SU-DHL-6 (cell line): ENCODE measurements around the gene SH3BGR.

Experiments used
- H2AFZ ChIP-seq: fragments of 200-600 bp; sonication (generic); 2 replicates; pipeline ENCODE4 v1.6.1; 2014; ENCODE audit warnings: low read depth, mild to moderate bottlenecking, moderate library complexity, mixed read lengths, antibody characterized with exemption, low read length; ENCODE audit not compliant: severe bottlenecking
- H3F3A ChIP-seq: fragments of 200-600 bp; shearing (Covaris generic); 2 replicates; pipeline ENCODE4 v1.6.0; 2016; ENCODE audit warnings: antibody characterized with exemption, mild to moderate bottlenecking; ENCODE audit not compliant: insufficient read depth
- H3K27ac ChIP-seq: fragments of 200-600 bp; sonication (generic); 2 replicates; pipeline ENCODE4 v1.5.1; 2016; ENCODE audit warnings: low read depth, mild to moderate bottlenecking, low read length, moderate library complexity, mixed read lengths
- H3K27me3 ChIP-seq: fragments of 200-600 bp; sonication (generic), shearing (Covaris generic); 2 replicates; pipeline ENCODE4 v1.6.0; 2014; ENCODE audit warnings: mild to moderate bottlenecking, low read length
- H3K36me3 ChIP-seq: fragments of 200-600 bp; sonication (generic); 2 replicates; pipeline ENCODE4 v1.6.1; 2014; ENCODE audit warnings: mild to moderate bottlenecking, low read length, mixed read lengths
- H3K4me2 ChIP-seq: fragments of 300-600, 200-600 bp; shearing (Covaris generic), sonication (generic); 2 replicates; pipeline ENCODE4 v1.6.0; 2014; ENCODE audit warnings: low read length, low read depth, mild to moderate bottlenecking; ENCODE audit not compliant: poor library complexity, severe bottlenecking
- H3K4me3 ChIP-seq: fragments of 200-600 bp; sonication (generic); 2 replicates; pipeline ENCODE4 v1.5.1; 2014; ENCODE audit warnings: antibody characterized with exemption, low read length, mild to moderate bottlenecking, mixed read lengths; ENCODE audit not compliant: insufficient read depth, poor library complexity, severe bottlenecking
- H3K79me2 ChIP-seq: fragments of 200-600 bp; sonication (generic); 2 replicates; pipeline ENCODE4 v1.6.1; 2014; ENCODE audit warnings: mild to moderate bottlenecking, low read length, moderate library complexity; ENCODE audit not compliant: insufficient read depth
- H3K9ac ChIP-seq: fragments of 200-600 bp; sonication (generic); 2 replicates; pipeline ENCODE4 v1.7.0; 2014; ENCODE audit warnings: mild to moderate bottlenecking, low read length
- H3K9me2 ChIP-seq: fragments of 200-600 bp; sonication (generic); replicated peaks from 2 replicates; pipeline ENCODE4 v1.6.1; 2014; ENCODE audit warnings: low read length; ENCODE audit not compliant: insufficient read depth
- H3K9me3 ChIP-seq: fragments of 200-600 bp; sonication (generic); 2 replicates; pipeline ENCODE4 v1.6.1; 2014; ENCODE audit warnings: low read length, mixed read lengths; ENCODE audit not compliant: insufficient read depth
- H4K20me1 ChIP-seq: fragments of 200-600 bp; sonication (generic); 2 replicates; pipeline ENCODE4 v1.6.1; 2014; ENCODE audit warnings: low read depth, mild to moderate bottlenecking, antibody characterized with exemption, low read length, moderate library complexity, mixed read lengths
- EZH2phosphoT487 ChIP-seq: fragments of 200-600 bp; sonication (generic), shearing (Covaris generic); conservative IDR thresholded peaks from 2 replicates; pipeline ENCODE4 v1.6.1; 2018; ENCODE audit warnings: mild to moderate bottlenecking, antibody characterized with exemption, low read length, moderate library complexity, mixed read lengths
- TF ChIP-seq, protein P1 (sequence below): fragments of 200-600 bp; sonication (generic); IDR thresholded peaks from one replicate; pipeline ENCODE4 v1.5.1; 2017; ENCODE audit warnings: antibody characterized with exemption, mild to moderate bottlenecking, low read length, moderate library complexity; ENCODE audit not compliant: insufficient read depth, poor library complexity, severe bottlenecking

Gene SH3BGR

DNA sequence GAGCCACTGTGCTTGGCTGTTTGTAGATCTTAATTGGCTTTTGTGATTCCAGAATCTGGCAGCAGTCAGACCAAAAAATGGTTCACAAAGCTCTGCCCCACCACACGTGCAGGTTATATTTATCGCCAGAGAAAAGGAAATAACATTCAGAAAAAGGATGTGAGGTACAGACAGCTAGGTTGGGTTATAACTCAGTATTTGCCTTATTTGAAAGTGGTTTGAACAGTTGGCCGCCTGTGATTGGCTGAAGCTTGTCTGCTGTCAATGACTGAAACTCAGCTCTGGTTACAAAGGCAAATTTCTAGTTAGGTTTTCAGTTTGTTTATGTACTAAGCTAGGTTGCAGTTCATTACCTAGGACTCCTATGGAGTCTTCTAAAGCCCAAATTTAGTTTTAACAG, 9.6 kb downstream of the SH3BGR start:
- TF ChIP-seq, protein P1, sequence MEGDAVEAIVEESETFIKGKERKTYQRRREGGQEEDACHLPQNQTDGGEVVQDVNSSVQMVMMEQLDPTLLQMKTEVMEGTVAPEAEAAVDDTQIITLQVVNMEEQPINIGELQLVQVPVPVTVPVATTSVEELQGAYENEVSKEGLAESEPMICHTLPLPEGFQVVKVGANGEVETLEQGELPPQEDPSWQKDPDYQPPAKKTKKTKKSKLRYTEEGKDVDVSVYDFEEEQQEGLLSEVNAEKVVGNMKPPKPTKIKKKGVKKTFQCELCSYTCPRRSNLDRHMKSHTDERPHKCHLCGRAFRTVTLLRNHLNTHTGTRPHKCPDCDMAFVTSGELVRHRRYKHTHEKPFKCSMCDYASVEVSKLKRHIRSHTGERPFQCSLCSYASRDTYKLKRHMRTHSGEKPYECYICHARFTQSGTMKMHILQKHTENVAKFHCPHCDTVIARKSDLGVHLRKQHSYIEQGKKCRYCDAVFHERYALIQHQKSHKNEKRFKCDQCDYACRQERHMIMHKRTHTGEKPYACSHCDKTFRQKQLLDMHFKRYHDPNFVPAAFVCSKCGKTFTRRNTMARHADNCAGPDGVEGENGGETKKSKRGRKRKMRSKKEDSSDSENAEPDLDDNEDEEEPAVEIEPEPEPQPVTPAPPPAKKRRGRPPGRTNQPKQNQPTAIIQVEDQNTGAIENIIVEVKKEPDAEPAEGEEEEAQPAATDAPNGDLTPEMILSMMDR, result no peak
- no peak for TF ChIP-seq EZH2phosphoT487
- Histone ChIP-seq H3K27ac (no peak overlapping the region), H3K9ac (no peak overlapping the region), H3F3A (no peaks in the 10 kb centered on the region), H3K79me2 (no peaks in the 10 kb centered on the region), H3K36me3 (no peaks in the 10 kb centered on the region), H2AFZ (no peak overlapping the region), H3K9me3 (no peaks in the 10 kb centered on the region), H3K4me3 (no peak overlapping the region), H3K27me3 (no peaks in the 10 kb centered on the region), H4K20me1 (no peaks in the 10 kb centered on the region), H3K4me2 (no peak overlapping the region), H3K9me2 (no peaks in the 10 kb centered on the region)

GRCh38 chr21:39463308-39463707, 11.5 kb downstream of the SH3BGR start:
- no peaks in the 10 kb centered on the region for H3F3A ChIP-seq
- no peaks in the 10 kb centered on the region for H3K79me2 ChIP-seq
- no peak overlapping the region for H3K4me2 ChIP-seq
- H3K9me2 ChIP-seq, result no peaks in the 10 kb centered on the region
- no peaks in the 10 kb centered on the region for H3K9me3 ChIP-seq
- no peak overlapping the region for H3K4me3 ChIP-seq
- TF ChIP-seq, protein P1, result no peak
- TF ChIP-seq EZH2phosphoT487, result no peak
- no peak overlapping the region for H3K9ac ChIP-seq
- H3K27ac ChIP-seq, result no peak overlapping the region
- H4K20me1 ChIP-seq, result no peaks in the 10 kb centered on the region
- H3K36me3 ChIP-seq, result no peaks in the 10 kb centered on the region
- no peaks in the 10 kb centered on the region for H3K27me3 ChIP-seq
- no peak overlapping the region for H2AFZ ChIP-seq

GRCh38 chr21:39466584-39466983, 14.8 kb downstream of the SH3BGR start:
- H3K4me2 ChIP-seq, result no peak overlapping the region
- no peaks in the 10 kb centered on the region for H4K20me1 ChIP-seq
- H3K9me2 ChIP-seq, result no peaks in the 10 kb centered on the region
- H3K27ac ChIP-seq, result no peak overlapping the region
- no peaks in the 10 kb centered on the region for H3K27me3 ChIP-seq
- H3K79me2 ChIP-seq, result no peaks in the 10 kb centered on the region
- TF ChIP-seq EZH2phosphoT487, result no peak
- TF ChIP-seq, protein P1, result no peak
- H3K9ac ChIP-seq, result no peak overlapping the region
- H2AFZ ChIP-seq, result no peak overlapping the region
- no peaks in the 10 kb centered on the region for H3F3A ChIP-seq
- no peaks in the 10 kb centered on the region for H3K36me3 ChIP-seq
- H3K4me3 ChIP-seq, result no peak overlapping the region
- H3K9me3 ChIP-seq, result no peaks in the 10 kb centered on the region
